H1 (cell line): ENCODE measurements around the gene NOC2L.

Experiments
- CTCF ChIP-seq, 3 experiments: IDR thresholded peaks; 1 replicate in 2 of 3; 2 replicates in 1 of 3; pipeline versions ENCODE4 v1.5.1 to v1.6.1; 2011; ENCODE audit warnings: low read length in 3 of 3, mild to moderate bottlenecking in 3 of 3, inconsistent platforms in 2 of 3, low read depth in 1 of 3, moderate library complexity in 1 of 3; ENCODE audit not compliant: insufficient read depth in 1 of 3; ENCODE audit errors: control extremely low read depth in 1 of 3
- POLR2A ChIP-seq, 2 experiments: IDR thresholded peaks; 1 replicate in 1 of 2; 2 replicates in 1 of 2; pipeline ENCODE4 v1.6.1; 2011; ENCODE audit warnings: low read depth in 2 of 2, low read length in 2 of 2, mild to moderate bottlenecking in 2 of 2; ENCODE audit errors: control extremely low read depth in 1 of 2

- TF ChIP-seq POLR2A (IDR thresholded peaks at IDR 0.05; ENCODE audit: control extremely low read depth in 1 of 2, low read depth in 2 of 2, low read length in 2 of 2), result no peak
- TF ChIP-seq CTCF (IDR thresholded peaks at IDR 0.05; ENCODE audit: control extremely low read depth in 1 of 3, insufficient read depth in 1 of 3, low read depth in 1 of 3, low read length in 3 of 3), result no peak
These were observed 40.1 kb upstream of the NOC2L start for GRCh38 chr1:998995-999724.
